Measurements from ENCODE around the gene PRKCZ. TPM values are rescaled to one million over a fixed set of nuclear protein-coding genes. Genes with fewer than 3 reads are reported as not detected.

The PRKCZ gene
- total RNA-seq, 2 donors from 2014 or later: 9.6 to 10.9 TPM

DNA sequence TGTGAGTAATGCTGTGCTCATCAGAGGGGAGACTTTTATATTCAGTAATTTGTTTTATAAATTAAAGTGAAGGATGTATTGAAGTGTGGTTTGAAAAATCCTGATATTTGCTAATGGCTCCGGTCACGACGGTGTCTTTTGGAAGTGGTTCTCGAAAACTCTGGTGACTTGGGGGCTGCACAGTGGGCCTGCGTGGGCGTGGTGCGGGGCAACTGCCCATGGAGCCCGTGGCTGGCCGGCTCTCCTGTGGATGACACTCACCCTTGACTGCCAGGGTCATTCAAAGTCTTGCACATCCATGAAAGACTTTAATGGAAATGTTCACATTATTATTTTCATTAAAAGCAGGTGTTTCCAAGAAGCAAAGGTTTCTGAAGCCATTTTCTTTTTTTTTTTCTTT is 136.7 kb downstream of the PRKCZ start:
- no peaks in the 10 kb centered on the region for H3K9me3 ChIP-seq

GRCh38 chr1:2187619-2188018 is 137.4 kb downstream of the PRKCZ start:
- DNase-seq (no peak), ATAC-seq (no peak)
- Histone ChIP-seq H3K36me3 (replicated peaks in 1 of 2; ENCODE audit: insufficient read depth in 1 of 2, low read depth in 2 of 2) (no peaks in the 10 kb centered on the region), H3K27me3 (no peaks in the 10 kb centered on the region), H3K9me3 (no peaks in the 10 kb centered on the region), H3K27ac (no peak overlapping the region), H3K4me1 (peaks cover 34% of the 10 kb centered on the region), H3K4me3 (no peak overlapping the region)
- 82 to 89% methylated on average over 11 to 13 of the region's 13 CpGs for WGBS, 2 donors
- intact Hi-C loops (cut with DNase I): no loop called here
- TF ChIP-seq CTCF (IDR thresholded peaks at IDR 0.05) (no peak), POLR2A (IDR thresholded peaks at IDR 0.05) (no peak)

More for the DNA sequence above, 136.7 kb downstream of the PRKCZ start:
- DNase-seq (no peak), ATAC-seq (no peak)
- 88% methylated on average over 9 of the region's 9 CpGs for WGBS, 2 donors
- no peak for TF ChIP-seq CTCF (IDR thresholded peaks at IDR 0.05)
- no peak for TF ChIP-seq POLR2A (IDR thresholded peaks at IDR 0.05)
- Histone ChIP-seq H3K4me1 (peaks cover 26% of the 10 kb centered on the region), H3K27me3 (no peaks in the 10 kb centered on the region), H3K36me3 (replicated peaks in 1 of 2; ENCODE audit: insufficient read depth in 1 of 2, low read depth in 2 of 2) (no peaks in the 10 kb centered on the region), H3K27ac (no peak overlapping the region), H3K4me3 (no peak overlapping the region)
- intact Hi-C loops (cut with DNase I): no loop called here

DNA sequence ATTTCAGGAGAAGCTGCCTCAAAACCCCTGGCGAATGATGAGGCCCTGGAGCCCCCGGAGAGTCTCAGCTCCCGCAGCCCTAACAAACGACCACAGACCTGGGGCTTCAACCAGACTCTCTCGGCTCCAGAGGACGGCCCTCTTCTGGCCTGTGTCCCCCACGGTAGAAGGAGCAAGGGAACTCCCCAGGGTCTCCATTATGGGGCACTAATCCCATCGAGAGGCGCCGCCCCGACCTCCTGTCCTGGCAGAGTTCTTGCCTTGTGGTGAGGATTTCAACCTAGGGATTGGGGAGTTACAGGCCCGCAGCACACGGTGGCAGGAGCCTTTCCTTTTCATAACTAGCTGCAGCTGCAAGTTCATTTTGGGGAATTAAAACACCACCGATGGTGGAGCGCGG is 138.1 kb downstream of the PRKCZ start:
- Histone ChIP-seq H3K4me3 (no peak overlapping the region), H3K4me1 (peaks cover 41% of the 10 kb centered on the region), H3K27me3 (no peaks in the 10 kb centered on the region), H3K27ac (no peak overlapping the region), H3K9me3 (no peaks in the 10 kb centered on the region), H3K36me3 (replicated peaks in 1 of 2; ENCODE audit: insufficient read depth in 1 of 2, low read depth in 2 of 2) (no peaks in the 10 kb centered on the region)
- no peak for DNase-seq
- WGBS, 2 donors: 90 to 91% methylated on average over 15 to 16 of the region's 16 CpGs
- TF ChIP-seq CTCF (IDR thresholded peaks at IDR 0.05): no peak
- no peak for TF ChIP-seq POLR2A (IDR thresholded peaks at IDR 0.05)
- intact Hi-C loops (cut with DNase I): no loop called here
- ATAC-seq: no peak

GRCh38 chr1:2189459-2190425 is 139.5 kb downstream of the PRKCZ start:
- peak; percentile 96 to 98 (median 98) for DNase-seq

More at GRCh38 chr1:2189459-2190425, 139.5 kb downstream of the PRKCZ start:
- no peaks in the 10 kb centered on the region for H3K9me3 ChIP-seq
- 8% methylated on average over 19 to 64 of the region's 65 CpGs for WGBS, 2 donors
- H3K27me3 ChIP-seq: no peaks in the 10 kb centered on the region
- peak overlapping the region; percentile 82 to 100 (median 93) for H3K27ac ChIP-seq
- intact Hi-C loops (cut with DNase I): loop anchor here (5.0 kb wide), 1 partner anchor 43 kb away; no protein-coding TSS in a partner anchor
- peak; percentile 95 for ATAC-seq
- peak; percentile 86 to 96 (median 96) for TF ChIP-seq POLR2A (IDR thresholded peaks at IDR 0.05)
- TF ChIP-seq CTCF (IDR thresholded peaks at IDR 0.05): no peak
- peaks cover 48% of the 10 kb centered on the region for H3K4me1 ChIP-seq
- no peaks in the 10 kb centered on the region for H3K36me3 ChIP-seq (replicated peaks in 1 of 2; ENCODE audit: insufficient read depth in 1 of 2, low read depth in 2 of 2)
- H3K4me3 ChIP-seq: peak overlapping the region; percentile 12 to 46
